WERI-Rb-1 (cell line): Measurements from ENCODE around the gene ARHGEF39.

Experiments
- DNase-seq: peaks from one replicate; pipeline ENCODE4 v3.0.0-alpha.2; 2020
- H3K27ac ChIP-seq: fragments of 250-450 bp; sonication (Bioruptor Pico); 2 replicates; pipeline ENCODE4 v1.5.1; 2020; ENCODE audit warnings: mild to moderate bottlenecking, moderate library complexity
- H3K27me3 ChIP-seq: fragments of 250-450 bp; sonication (Bioruptor Pico); 2 replicates; pipeline ENCODE4 v1.5.1; 2021; ENCODE audit warnings: mild to moderate bottlenecking, low read depth, moderate library complexity; ENCODE audit not compliant: insufficient read depth, severe bottlenecking
- H3K36me3 ChIP-seq: fragments of 250-450 bp; sonication (Bioruptor Pico); 2 replicates; pipeline ENCODE4 v1.5.1; 2020; ENCODE audit warnings: mild to moderate bottlenecking, moderate library complexity
- H3K4me3 ChIP-seq: 2 replicates; pipeline ENCODE4 v1.5.1; 2011; ENCODE audit warnings: low read depth, mild to moderate bottlenecking, control low read depth, low read length
- H3K9me3 ChIP-seq: fragments of 250-450 bp; sonication (Bioruptor Pico); 2 replicates; pipeline ENCODE4 v1.5.1; 2021; ENCODE audit warnings: mild to moderate bottlenecking, moderate library complexity; ENCODE audit not compliant: severe bottlenecking
- TF ChIP-seq, protein P1 (sequence below): IDR thresholded peaks from 2 replicates; pipeline ENCODE4 v1.5.1; 2011; ENCODE audit warnings: low read depth, mild to moderate bottlenecking, control low read depth, inconsistent platforms, low read length

ARHGEF39 gene

GRCh38 chr9:35703906-35704672 lies 39.1 kb upstream of the ARHGEF39 start:
- peaks cover 94% of the 10 kb centered on the region for H3K36me3 ChIP-seq
- TF ChIP-seq, protein P1, sequence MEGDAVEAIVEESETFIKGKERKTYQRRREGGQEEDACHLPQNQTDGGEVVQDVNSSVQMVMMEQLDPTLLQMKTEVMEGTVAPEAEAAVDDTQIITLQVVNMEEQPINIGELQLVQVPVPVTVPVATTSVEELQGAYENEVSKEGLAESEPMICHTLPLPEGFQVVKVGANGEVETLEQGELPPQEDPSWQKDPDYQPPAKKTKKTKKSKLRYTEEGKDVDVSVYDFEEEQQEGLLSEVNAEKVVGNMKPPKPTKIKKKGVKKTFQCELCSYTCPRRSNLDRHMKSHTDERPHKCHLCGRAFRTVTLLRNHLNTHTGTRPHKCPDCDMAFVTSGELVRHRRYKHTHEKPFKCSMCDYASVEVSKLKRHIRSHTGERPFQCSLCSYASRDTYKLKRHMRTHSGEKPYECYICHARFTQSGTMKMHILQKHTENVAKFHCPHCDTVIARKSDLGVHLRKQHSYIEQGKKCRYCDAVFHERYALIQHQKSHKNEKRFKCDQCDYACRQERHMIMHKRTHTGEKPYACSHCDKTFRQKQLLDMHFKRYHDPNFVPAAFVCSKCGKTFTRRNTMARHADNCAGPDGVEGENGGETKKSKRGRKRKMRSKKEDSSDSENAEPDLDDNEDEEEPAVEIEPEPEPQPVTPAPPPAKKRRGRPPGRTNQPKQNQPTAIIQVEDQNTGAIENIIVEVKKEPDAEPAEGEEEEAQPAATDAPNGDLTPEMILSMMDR, result no peak
- H3K4me3 ChIP-seq, result no peak overlapping the region
- H3K27ac ChIP-seq, result no peak overlapping the region
- H3K9me3 ChIP-seq, result no peaks in the 10 kb centered on the region
- H3K27me3 ChIP-seq, result no peaks in the 10 kb centered on the region
- no peak for DNase-seq

DNA sequence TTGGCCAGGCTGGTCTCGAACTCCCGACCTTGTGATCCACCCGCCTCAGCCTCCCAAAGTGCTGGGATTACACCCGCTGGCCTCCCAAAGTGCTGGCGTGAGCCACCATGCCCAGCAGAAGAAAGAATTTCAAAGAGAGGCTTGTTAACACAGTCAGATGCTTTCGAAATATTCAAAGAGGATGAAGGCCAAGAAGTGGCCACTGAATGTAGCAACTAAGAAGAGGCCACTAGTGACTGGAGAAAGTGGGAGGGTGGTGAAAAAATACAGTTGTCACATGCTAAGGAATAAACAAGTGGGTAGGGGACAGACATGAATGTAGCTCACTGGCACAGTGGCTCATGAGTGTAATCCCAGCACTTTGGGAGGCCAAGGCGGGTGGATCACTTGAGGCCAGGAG lies 37.7 kb upstream of the ARHGEF39 start:
- peaks cover 91% of the 10 kb centered on the region for H3K36me3 ChIP-seq
- H3K27me3 ChIP-seq, result no peaks in the 10 kb centered on the region
- TF ChIP-seq, protein P1, result no peak
- H3K9me3 ChIP-seq, result no peaks in the 10 kb centered on the region
- H3K27ac ChIP-seq, result no peak overlapping the region
- no peak overlapping the region for H3K4me3 ChIP-seq
- no peak for DNase-seq

DNA sequence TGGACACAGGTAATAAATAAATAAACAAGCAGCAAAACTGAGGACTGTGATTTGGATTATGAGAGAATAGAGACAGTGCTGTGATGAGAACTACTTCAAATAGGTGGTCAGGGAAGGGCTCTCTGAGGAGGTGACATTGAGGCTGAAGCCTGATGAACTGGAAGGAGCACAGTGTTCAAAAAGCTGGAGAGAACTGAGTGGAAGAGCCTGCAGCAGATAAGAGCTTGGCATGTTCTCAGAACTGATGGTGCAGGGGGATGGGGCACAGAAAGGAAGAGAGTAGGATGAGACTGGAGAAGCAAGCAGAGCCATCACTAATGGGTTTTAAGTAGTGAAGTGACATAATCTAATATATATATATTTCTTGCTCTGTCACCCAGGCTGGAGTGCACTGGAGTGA lies 35.9 kb upstream of the ARHGEF39 start:
- DNase-seq, result no peak
- Histone ChIP-seq H3K27ac (no peak overlapping the region), H3K4me3 (no peak overlapping the region), H3K36me3 (peaks cover 89% of the 10 kb centered on the region), H3K9me3 (no peaks in the 10 kb centered on the region), H3K27me3 (no peaks in the 10 kb centered on the region)
- TF ChIP-seq, protein P1, result no peak

DNA sequence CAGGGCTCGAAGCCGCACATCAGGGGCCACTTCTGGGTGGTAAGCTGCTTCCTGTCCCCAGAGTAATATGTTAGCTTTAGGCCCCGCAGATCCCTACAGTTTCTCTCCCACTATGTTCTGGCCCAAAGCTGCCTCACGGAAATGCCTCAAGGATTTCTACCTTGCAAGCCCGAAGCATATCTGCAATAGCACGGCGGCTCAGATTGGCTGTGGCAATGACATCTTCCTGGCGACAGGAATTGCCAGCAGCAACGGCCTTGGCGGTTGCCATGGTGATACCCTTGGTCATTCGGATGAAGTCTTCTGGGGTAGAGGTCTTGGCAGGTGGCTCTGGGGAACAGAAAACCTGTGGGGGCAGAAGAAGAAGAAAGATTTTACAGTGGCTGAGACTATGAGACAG lies 35.0 kb upstream of the ARHGEF39 start:
- no peaks in the 10 kb centered on the region for H3K27me3 ChIP-seq

GRCh38 chr9:35698231-35698630 lies 33.2 kb upstream of the ARHGEF39 start:
- no peak for DNase-seq
- no peak overlapping the region for H3K27ac ChIP-seq
- H3K36me3 ChIP-seq, result peaks cover 65% of the 10 kb centered on the region
- TF ChIP-seq, protein P1, result no peak
- H3K4me3 ChIP-seq, result no peak overlapping the region
- H3K27me3 ChIP-seq, result no peaks in the 10 kb centered on the region
- no peaks in the 10 kb centered on the region for H3K9me3 ChIP-seq

More for the DNA sequence above, 35.0 kb upstream of the ARHGEF39 start:
- Histone ChIP-seq H3K27ac (no peak overlapping the region), H3K9me3 (no peaks in the 10 kb centered on the region), H3K4me3 (no peak overlapping the region), H3K36me3 (peaks cover 83% of the 10 kb centered on the region)
- TF ChIP-seq, protein P1, result no peak
- no peak for DNase-seq

- TF ChIP-seq, protein P1, result no peak
- Histone ChIP-seq H3K9me3 (no peaks in the 10 kb centered on the region), H3K4me3 (no peak overlapping the region), H3K27ac (no peak overlapping the region), H3K27me3 (no peaks in the 10 kb centered on the region), H3K36me3 (peaks cover 57% of the 10 kb centered on the region)
- no peak for DNase-seq
Observed at GRCh38 chr9:35697486-35697885, 32.5 kb upstream of the ARHGEF39 start.
